Liver (tissue), 9 donors: Measurements from ENCODE around the gene CDSN. TPM values are rescaled to one million over a fixed set of nuclear protein-coding genes. Genes with fewer than 3 reads are reported as not detected.
A peak's percentile ranks its signal among the peaks of the same experiment; 100 is the strongest.

Experiments
- DNase-seq: peaks from one replicate; pipeline ENCODE4 v3.0.0-alpha.2; 2017; ENCODE audit warnings: low spot score
- H3K27ac ChIP-seq, 2 donors: one replicate each; pipeline ENCODE4 v1.7.0; 2013; ENCODE audit warnings: inconsistent platforms in 2 of 2, low read length in 2 of 2, control low read depth in 1 of 2, low read depth in 1 of 2, mild to moderate bottlenecking in 1 of 2
- H3K27me3 ChIP-seq, 4 donors: one replicate each; pipeline versions ENCODE4 v1.6.1 to v1.7.0; 2013; ENCODE audit warnings: low read length in 3 of 4, inconsistent platforms in 1 of 4, mild to moderate bottlenecking in 1 of 4, moderate library complexity in 1 of 4; ENCODE audit not compliant: control insufficient read depth in 4 of 4, insufficient read depth in 4 of 4
- H3K36me3 ChIP-seq, 4 donors: one replicate each; pipeline versions ENCODE4 v1.6.1 to v1.7.0; 2013; ENCODE audit warnings: low read length in 3 of 4, mild to moderate bottlenecking in 3 of 4, low read depth in 1 of 4, moderate library complexity in 1 of 4; ENCODE audit not compliant: control insufficient read depth in 4 of 4, insufficient read depth in 3 of 4
- H3K4me1 ChIP-seq, 4 donors: one replicate each; pipeline versions ENCODE4 v1.6.1 to v1.7.0; 2013; ENCODE audit warnings: low read length in 3 of 4, mild to moderate bottlenecking in 3 of 4, moderate library complexity in 1 of 4; ENCODE audit not compliant: control insufficient read depth in 4 of 4, insufficient read depth in 4 of 4
- H3K4me3 ChIP-seq, 3 donors: one replicate each; pipeline versions ENCODE4 v1.6.1 to v1.7.0; 2013; ENCODE audit warnings: low read length in 3 of 3, control low read depth in 1 of 3, low read depth in 1 of 3, mild to moderate bottlenecking in 1 of 3
- H3K9ac ChIP-seq, 2 donors: one replicate each; pipeline ENCODE4 v1.7.0; 2013; ENCODE audit warnings: low read length in 2 of 2, mild to moderate bottlenecking in 2 of 2, moderate library complexity in 2 of 2, control low read depth in 1 of 2, low read depth in 1 of 2
- H3K9me3 ChIP-seq, 4 donors: one replicate each; pipeline versions ENCODE4 v1.6.1 to v1.7.0; 2013; ENCODE audit warnings: low read length in 3 of 4; ENCODE audit not compliant: control insufficient read depth in 4 of 4
- EGR1 ChIP-seq, 2 donors: IDR thresholded peaks; 2 replicates each; pipeline ENCODE4 v1.6.1; 2016 to 2018; ENCODE audit warnings: antibody characterized with exemption in 2 of 2, low read depth in 2 of 2
- FOXA1 ChIP-seq: IDR thresholded peaks from 2 replicates; pipeline ENCODE4 v1.6.1; 2016; ENCODE audit warnings: antibody characterized with exemption
- HNF4A ChIP-seq, 2 donors: conservative IDR thresholded peaks; 2 replicates each; pipeline ENCODE4 v1.6.1; 2016; ENCODE audit warnings: antibody characterized with exemption in 2 of 2, mild to moderate bottlenecking in 2 of 2
- HNF4G ChIP-seq: IDR thresholded peaks from 2 replicates; pipeline ENCODE4 v1.6.1; 2016; ENCODE audit warnings: antibody characterized with exemption
- JUND ChIP-seq, 2 donors: IDR thresholded peaks; 2 replicates each; pipeline ENCODE4 v1.6.1; 2016; ENCODE audit warnings: antibody characterized with exemption in 2 of 2
- NR2F2 ChIP-seq: IDR thresholded peaks from 2 replicates; pipeline ENCODE4 v1.6.1; 2016; ENCODE audit warnings: antibody characterized with exemption
- RAD21 ChIP-seq, 2 donors: IDR thresholded peaks; 2 replicates each; pipeline ENCODE4 v1.6.1; 2016; ENCODE audit warnings: antibody characterized with exemption in 2 of 2, mild to moderate bottlenecking in 2 of 2
- RXRA ChIP-seq, 2 donors: IDR thresholded peaks; 2 replicates each; pipeline ENCODE4 v1.6.1; 2017 to 2018; ENCODE audit warnings: antibody characterized with exemption in 2 of 2, mild to moderate bottlenecking in 1 of 2
- SP1 ChIP-seq: IDR thresholded peaks from 2 replicates; pipeline ENCODE4 v1.6.1; 2018; ENCODE audit warnings: antibody characterized with exemption, mild to moderate bottlenecking
- TAF1 ChIP-seq: conservative IDR thresholded peaks from 2 replicates; pipeline ENCODE4 v1.6.1; 2016; ENCODE audit warnings: antibody characterized with exemption, mild to moderate bottlenecking
- YY1 ChIP-seq: IDR thresholded peaks from 2 replicates; pipeline ENCODE4 v1.6.1; 2016; ENCODE audit warnings: antibody characterized with exemption, mild to moderate bottlenecking
- WGBS: extraction: QIAGEN DNeasy Blood & Tissue Kit; methylation state at CpG from one replicate; pipeline ENCODE4 v1.1.7; 2013; 5-methylcytosine and 5-hydroxymethylcytosine counted together
- polyA plus RNA-seq, 2 donors: library from polyadenylated mRNA; stranded (reverse) in 1 of 2; unstranded in 1 of 2; fragments of 200-250 nt in 1 of 2; fragments of >200 nt in 1 of 2; fragmentation: Nextera tagmentation in 1 of 2; extraction: Ambion mirVana in 1 of 2; gene quantifications; one replicate each; pipeline versions ENCODE4 v1.2.1 to v1.2.3, GENCODE V29; 2013 to 2015
- total RNA-seq, 2 donors: library from RNA; depleted of rRNA; stranded (reverse); fragments of >200 nt; gene quantifications; one replicate each; pipeline ENCODE4 v1.2.3, GENCODE V29; 2014
- TF ChIP-seq, protein P1 (sequence below): IDR thresholded peaks from 2 replicates; pipeline ENCODE4 v1.6.1; 2016; ENCODE audit warnings: antibody characterized with exemption
- TF ChIP-seq, protein P2 (sequence below): IDR thresholded peaks from 2 replicates; pipeline ENCODE4 v1.6.1; 2016; ENCODE audit warnings: antibody characterized with exemption
- TF ChIP-seq, protein P3 (sequence below): fragments of 150-350 bp; IDR thresholded peaks from 2 replicates; pipeline ENCODE4 v1.5.1; 2017; ENCODE audit warnings: improper control_type of control experiment, low read depth, low read length; ENCODE audit not compliant: missing input control
- donor health status: healthy.
- donor health status: healthy.
- donor health status: healthy.
- donor health status: healthy.
- donor health status: healthy.

The CDSN gene
- total and polyA plus RNA-seq, 4 donors, result not detected

DNA sequence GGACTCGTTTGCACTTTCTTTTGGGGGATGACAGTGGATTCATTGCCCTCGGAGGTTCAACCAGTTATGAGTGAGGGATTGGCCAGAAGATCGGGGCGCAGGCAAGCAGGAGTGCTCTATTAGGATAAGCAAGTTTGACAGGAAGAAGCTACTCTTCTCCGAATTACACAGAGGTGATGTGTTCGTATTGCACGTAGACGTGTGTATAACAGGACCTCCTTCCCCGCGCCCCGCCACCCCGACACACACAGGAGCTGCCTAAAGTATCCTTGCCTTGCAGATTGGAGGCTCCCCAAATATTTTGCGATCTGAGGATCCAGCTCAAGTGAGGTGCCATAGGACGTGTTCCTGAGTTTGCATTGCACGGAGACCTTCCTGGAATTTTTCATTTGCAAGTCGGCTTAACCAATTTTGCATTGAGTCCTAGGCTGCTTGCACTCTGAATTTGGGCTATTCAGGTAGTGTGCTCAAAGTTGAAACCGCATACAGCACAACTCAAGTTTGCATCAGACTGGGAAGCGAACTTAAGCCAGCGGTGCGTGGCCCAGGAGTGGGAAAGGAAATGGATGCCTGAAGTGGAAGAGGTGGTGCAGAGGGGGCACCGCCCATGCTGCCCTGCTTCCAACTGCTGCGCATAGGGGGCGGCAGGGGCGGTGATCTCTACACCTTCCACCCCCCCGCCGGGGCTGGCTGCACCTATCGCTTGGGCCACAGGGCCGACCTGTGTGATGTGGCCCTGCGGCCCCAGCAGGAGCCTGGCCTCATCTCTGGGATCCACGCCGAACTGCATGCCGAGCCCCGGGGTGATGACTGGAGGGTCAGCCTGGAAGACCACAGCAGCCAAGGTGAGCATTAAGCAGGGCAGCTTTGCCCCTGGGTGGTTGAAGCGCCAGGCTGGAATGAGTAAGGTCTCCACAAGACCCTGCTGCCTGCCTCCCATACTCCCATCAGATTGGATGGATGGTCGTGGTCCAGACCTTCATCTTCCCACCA is 38.9 kb upstream of the CDSN start:
- Histone ChIP-seq H3K36me3 (peaks cover 0 to 7% (median under 1%) of the 10 kb centered on the region in 4 donors), H3K9me3 (no peaks in the 10 kb centered on the region), H3K4me3 (peak overlapping the region; percentile 66 to 74 (median 70)), H3K27ac (no peak overlapping the region), H3K9ac (peak overlapping the region in 1 of 2 donors; percentile 42), H3K27me3 (no peaks in the 10 kb centered on the region), H3K4me1 (peaks cover 3 to 14% (median 11%) of the 10 kb centered on the region in 4 donors)
- TF ChIP-seq RAD21 (IDR thresholded peaks at IDR 0.05), result no peak
- TF ChIP-seq, protein P1, sequence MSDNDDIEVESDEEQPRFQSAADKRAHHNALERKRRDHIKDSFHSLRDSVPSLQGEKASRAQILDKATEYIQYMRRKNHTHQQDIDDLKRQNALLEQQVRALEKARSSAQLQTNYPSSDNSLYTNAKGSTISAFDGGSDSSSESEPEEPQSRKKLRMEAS, result no peak
- no peak for TF ChIP-seq HNF4G
- TF ChIP-seq TAF1, result no peak
- TF ChIP-seq SP1, result no peak
- no peak for TF ChIP-seq FOXA1
- no peak for TF ChIP-seq JUND (IDR thresholded peaks at IDR 0.05)
- no peak for TF ChIP-seq NR2F2
- TF ChIP-seq, protein P2, sequence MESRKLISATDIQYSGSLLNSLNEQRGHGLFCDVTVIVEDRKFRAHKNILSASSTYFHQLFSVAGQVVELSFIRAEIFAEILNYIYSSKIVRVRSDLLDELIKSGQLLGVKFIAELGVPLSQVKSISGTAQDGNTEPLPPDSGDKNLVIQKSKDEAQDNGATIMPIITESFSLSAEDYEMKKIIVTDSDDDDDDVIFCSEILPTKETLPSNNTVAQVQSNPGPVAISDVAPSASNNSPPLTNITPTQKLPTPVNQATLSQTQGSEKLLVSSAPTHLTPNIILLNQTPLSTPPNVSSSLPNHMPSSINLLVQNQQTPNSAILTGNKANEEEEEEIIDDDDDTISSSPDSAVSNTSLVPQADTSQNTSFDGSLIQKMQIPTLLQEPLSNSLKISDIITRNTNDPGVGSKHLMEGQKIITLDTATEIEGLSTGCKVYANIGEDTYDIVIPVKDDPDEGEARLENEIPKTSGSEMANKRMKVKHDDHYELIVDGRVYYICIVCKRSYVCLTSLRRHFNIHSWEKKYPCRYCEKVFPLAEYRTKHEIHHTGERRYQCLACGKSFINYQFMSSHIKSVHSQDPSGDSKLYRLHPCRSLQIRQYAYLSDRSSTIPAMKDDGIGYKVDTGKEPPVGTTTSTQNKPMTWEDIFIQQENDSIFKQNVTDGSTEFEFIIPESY, result no peak
- no peak for DNase-seq
- 28% methylated on average over 35 of the region's 35 CpGs for WGBS

DNA sequence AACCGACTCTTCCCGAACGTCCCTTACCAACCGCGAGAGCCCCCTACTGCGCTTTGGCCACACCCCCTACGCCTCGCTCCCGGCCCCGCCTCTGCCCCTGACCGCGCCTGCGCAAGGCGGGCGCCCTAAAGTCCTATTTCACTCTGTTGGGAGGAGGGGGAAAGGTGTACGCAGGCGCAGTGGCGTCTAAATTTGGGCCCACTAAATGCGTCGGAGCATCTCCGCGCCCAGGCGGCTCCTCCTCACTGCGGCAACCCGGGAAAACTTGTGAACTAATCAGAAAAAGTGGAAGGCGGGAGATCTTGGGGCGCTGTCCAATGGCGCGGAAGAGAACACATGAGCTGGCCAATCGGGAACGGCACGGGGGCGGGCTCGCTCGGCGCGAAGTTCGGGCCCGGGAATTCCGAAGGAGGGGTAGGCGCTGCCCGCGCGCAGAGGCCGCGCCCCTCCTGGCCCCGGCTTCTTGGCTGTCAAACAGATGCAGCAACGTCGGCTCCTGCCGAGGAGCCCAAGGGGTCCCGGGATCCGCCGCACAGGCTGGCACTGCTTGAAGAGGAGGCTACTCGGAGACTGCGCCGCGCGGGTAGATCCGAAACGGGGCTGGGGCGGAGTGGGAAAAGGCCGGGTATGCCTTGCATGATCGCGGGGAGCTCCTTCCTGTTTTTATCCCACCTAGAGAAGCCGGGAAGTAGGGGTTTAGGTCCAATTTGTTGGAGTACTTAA is 38.1 kb upstream of the CDSN start, which contains the start of gene TCF19:
Gene TCF19 (plus strand): TSS at position 450 of the 723 bp plus-strand sequence. CDS start 881 bp downstream, outside the sequence.
- H3K9me3 ChIP-seq, result no peaks in the 10 kb centered on the region
- peak within 1 kb of the TSS; percentile 66 to 77 (median 74) for H3K4me3 ChIP-seq
- H3K27me3 ChIP-seq, result no peaks in the 10 kb centered on the region
- peak; percentile 96 for TF ChIP-seq SP1
- TF ChIP-seq HNF4A (conservative IDR thresholded peaks at IDR 0.05), result peak; percentile 42 to 50
- TF ChIP-seq YY1, result peak; percentile 65
- TF ChIP-seq RXRA (IDR thresholded peaks at IDR 0.05), result peak in 1 of 2 donors; percentile 35
- TF ChIP-seq EGR1 (IDR thresholded peaks at IDR 0.05; ENCODE audit: low read depth in 2 of 2), result peak; percentile 84 to 85
- TF ChIP-seq, protein P2, result no peak
- TF ChIP-seq, protein P3, sequence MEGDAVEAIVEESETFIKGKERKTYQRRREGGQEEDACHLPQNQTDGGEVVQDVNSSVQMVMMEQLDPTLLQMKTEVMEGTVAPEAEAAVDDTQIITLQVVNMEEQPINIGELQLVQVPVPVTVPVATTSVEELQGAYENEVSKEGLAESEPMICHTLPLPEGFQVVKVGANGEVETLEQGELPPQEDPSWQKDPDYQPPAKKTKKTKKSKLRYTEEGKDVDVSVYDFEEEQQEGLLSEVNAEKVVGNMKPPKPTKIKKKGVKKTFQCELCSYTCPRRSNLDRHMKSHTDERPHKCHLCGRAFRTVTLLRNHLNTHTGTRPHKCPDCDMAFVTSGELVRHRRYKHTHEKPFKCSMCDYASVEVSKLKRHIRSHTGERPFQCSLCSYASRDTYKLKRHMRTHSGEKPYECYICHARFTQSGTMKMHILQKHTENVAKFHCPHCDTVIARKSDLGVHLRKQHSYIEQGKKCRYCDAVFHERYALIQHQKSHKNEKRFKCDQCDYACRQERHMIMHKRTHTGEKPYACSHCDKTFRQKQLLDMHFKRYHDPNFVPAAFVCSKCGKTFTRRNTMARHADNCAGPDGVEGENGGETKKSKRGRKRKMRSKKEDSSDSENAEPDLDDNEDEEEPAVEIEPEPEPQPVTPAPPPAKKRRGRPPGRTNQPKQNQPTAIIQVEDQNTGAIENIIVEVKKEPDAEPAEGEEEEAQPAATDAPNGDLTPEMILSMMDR, result no peak
- peaks cover 3 to 14% (median 11%) of the 10 kb centered on the region in 4 donors for H3K4me1 ChIP-seq
- H3K9ac ChIP-seq, result peak within 1 kb of the TSS; percentile 42 to 64
- H3K36me3 ChIP-seq, result peaks cover 0 to 7% (median 3%) of the 10 kb centered on the region in 4 donors
- under 1% methylated on average over 65 of the region's 65 CpGs for WGBS
- peak within 1 kb of the TSS; percentile 15 to 51 for H3K27ac ChIP-seq
- peak; percentile 97 for DNase-seq
